HG03342 (cell line): ENCODE measurements around the gene ZNF146.
"Not testable (repeated sequence)": the region's sequence is repeated elsewhere in the genome, so short reads cannot be mapped to it uniquely, and the experiment has no call there.

Source experiments
- ATAC-seq: cut with Tn5 transposase; IDR thresholded peaks from one replicate; pipeline ENCODE4 v1.9.1; 2021; ENCODE audit warnings: mild to moderate bottlenecking, moderate library complexity; ENCODE audit not compliant: unreplicated experiment

The ZNF146 gene

GRCh38 chr19:36233626-36234025 is 18.7 kb downstream of the ZNF146 start:
- not testable (repeated sequence) for ATAC-seq

- no peak for ATAC-seq
Observed at GRCh38 chr19:36236304-36236945, 21.5 kb downstream of the ZNF146 start.

- ATAC-seq = no peak
Observed at GRCh38 chr19:36236946-36237310, 22.0 kb downstream of the ZNF146 start.

- no peak for ATAC-seq
Observed at GRCh38 chr19:36244066-36244465, 29.2 kb downstream of the ZNF146 start.

- ATAC-seq = no peak
Observed at GRCh38 chr19:36245210-36246005, 30.5 kb downstream of the ZNF146 start.

- no peak for ATAC-seq
Observed at GRCh38 chr19:36246006-36246481, 31.1 kb downstream of the ZNF146 start.

GRCh38 chr19:36252047-36252446 is 37.1 kb downstream of the ZNF146 start:
- ATAC-seq = no peak

- ATAC-seq = no peak
Observed at GRCh38 chr19:36254848-36255247, 39.9 kb downstream of the ZNF146 start.

GRCh38 chr19:36255316-36255715 is 40.4 kb downstream of the ZNF146 start:
- no peak for ATAC-seq

GRCh38 chr19:36256064-36256463 is 41.2 kb downstream of the ZNF146 start:
- no peak for ATAC-seq

- no peak for ATAC-seq
Observed at GRCh38 chr19:36256853-36257519, 42.1 kb downstream of the ZNF146 start.

- no peak for ATAC-seq
Observed at GRCh38 chr19:36257520-36257876, 42.6 kb downstream of the ZNF146 start.

GRCh38 chr19:36258028-36258875 is 43.3 kb downstream of the ZNF146 start:
- no peak for ATAC-seq

- no peak for ATAC-seq
Observed at GRCh38 chr19:36259211-36259610, 44.3 kb downstream of the ZNF146 start.

GRCh38 chr19:36265064-36265463 is 50.2 kb downstream of the ZNF146 start:
- no peak for ATAC-seq

GRCh38 chr19:36265856-36266374 is 51.0 kb downstream of the ZNF146 start:
- no peak for ATAC-seq

GRCh38 chr19:36266375-36266961 is 51.6 kb downstream of the ZNF146 start:
- no peak for ATAC-seq

- ATAC-seq = no peak
Observed at GRCh38 chr19:36267061-36267845, 52.3 kb downstream of the ZNF146 start.

- ATAC-seq = not testable (repeated sequence)
Observed at GRCh38 chr19:36268081-36268480, 53.2 kb downstream of the ZNF146 start.

GRCh38 chr19:36268591-36268990 is 53.7 kb downstream of the ZNF146 start:
- ATAC-seq = not testable (repeated sequence)
